Measurements from ENCODE around the gene CDO1.

GRCh38 chr5:115835481-115835880 is 19.0 kb upstream of the CDO1 start:
- no peak for TF ChIP-seq CTCF (IDR thresholded peaks at IDR 0.05 in 2 of 3, conservative IDR thresholded peaks at IDR 0.05 in 1 of 3; ENCODE audit: borderline replicate concordance in 1 of 3, insufficient read depth in 1 of 3, low read depth in 2 of 3, low read length in 2 of 3)
- no peak for TF ChIP-seq EZH2 (IDR thresholded peaks at IDR 0.05)
- no peak for TF ChIP-seq CEBPB (IDR thresholded peaks at IDR 0.05; ENCODE audit: low read depth)
- TF ChIP-seq POLR2AphosphoS5 (IDR thresholded peaks at IDR 0.05; ENCODE audit: low read depth, low read length), result no peak
- no peak for TF ChIP-seq POLR2A (IDR thresholded peaks at IDR 0.05; ENCODE audit: borderline replicate concordance, extremely low read depth, insufficient read depth, insufficient read length)
- TF ChIP-seq REST (IDR thresholded peaks at IDR 0.05; ENCODE audit: low read depth), result no peak
- TF ChIP-seq ZBTB33 (IDR thresholded peaks at IDR 0.05; ENCODE audit: extremely low read depth, insufficient replicate concordance, low read length), result no peak
- no peak for TF ChIP-seq ZNF274 (IDR thresholded peaks at IDR 0.05; ENCODE audit: low read depth, low read length)
- TF ChIP-seq YY1 (IDR thresholded peaks at IDR 0.05; ENCODE audit: extremely low read depth, insufficient replicate concordance, low read depth, low read length), result no peak
- no peak for TF ChIP-seq TCF7L2 (IDR thresholded peaks at IDR 0.05; ENCODE audit: borderline replicate concordance, extremely low read depth, insufficient read depth, insufficient read length)
- no peak for TF ChIP-seq RAD21 (IDR thresholded peaks at IDR 0.05; ENCODE audit: low read depth)
- TF ChIP-seq SRF (IDR thresholded peaks at IDR 0.05; ENCODE audit: low read depth), result no peak
- TF ChIP-seq MAX (IDR thresholded peaks at IDR 0.05), result no peak
- no peak for TF ChIP-seq EZH2phosphoT487 (IDR thresholded peaks at IDR 0.05; ENCODE audit: borderline replicate concordance)
